GM21381 (cell line): Measurements from ENCODE around the gene MPHOSPH9.
"Not testable (repeated sequence)": the region's sequence is repeated elsewhere in the genome, so short reads cannot be mapped to it uniquely, and the experiment has no call there.

Source experiments
- ATAC-seq: cut with Tn5 transposase; IDR thresholded peaks from one replicate; pipeline ENCODE4 v1.9.1; 2021; ENCODE audit warnings: mild to moderate bottlenecking, moderate library complexity; ENCODE audit not compliant: unreplicated experiment

The MPHOSPH9 gene

DNA sequence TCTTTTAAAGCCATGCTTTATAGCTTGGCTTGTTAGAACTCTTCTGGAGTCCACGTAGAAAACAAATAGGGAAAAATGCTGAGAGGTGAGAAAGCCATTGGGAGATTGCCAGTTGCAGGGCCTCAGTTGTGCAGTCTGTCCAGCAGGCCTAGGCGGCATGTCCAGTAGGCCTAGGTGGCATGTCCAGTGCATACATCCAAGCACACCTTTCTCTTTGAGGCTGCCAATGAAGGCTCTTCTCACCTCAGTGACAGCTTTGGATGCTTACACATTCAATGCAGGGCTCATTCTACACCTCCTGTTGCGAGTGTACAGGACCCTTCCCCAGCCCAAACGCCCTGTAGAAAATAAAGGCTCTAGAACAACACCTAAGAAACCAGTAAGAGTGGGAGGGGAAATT is 25.7 kb upstream of the MPHOSPH9 start:
- ATAC-seq, result no peak

- ATAC-seq, result no peak
Measured at GRCh38 chr12:123254853-123255446, 22.0 kb upstream of the MPHOSPH9 start.

DNA sequence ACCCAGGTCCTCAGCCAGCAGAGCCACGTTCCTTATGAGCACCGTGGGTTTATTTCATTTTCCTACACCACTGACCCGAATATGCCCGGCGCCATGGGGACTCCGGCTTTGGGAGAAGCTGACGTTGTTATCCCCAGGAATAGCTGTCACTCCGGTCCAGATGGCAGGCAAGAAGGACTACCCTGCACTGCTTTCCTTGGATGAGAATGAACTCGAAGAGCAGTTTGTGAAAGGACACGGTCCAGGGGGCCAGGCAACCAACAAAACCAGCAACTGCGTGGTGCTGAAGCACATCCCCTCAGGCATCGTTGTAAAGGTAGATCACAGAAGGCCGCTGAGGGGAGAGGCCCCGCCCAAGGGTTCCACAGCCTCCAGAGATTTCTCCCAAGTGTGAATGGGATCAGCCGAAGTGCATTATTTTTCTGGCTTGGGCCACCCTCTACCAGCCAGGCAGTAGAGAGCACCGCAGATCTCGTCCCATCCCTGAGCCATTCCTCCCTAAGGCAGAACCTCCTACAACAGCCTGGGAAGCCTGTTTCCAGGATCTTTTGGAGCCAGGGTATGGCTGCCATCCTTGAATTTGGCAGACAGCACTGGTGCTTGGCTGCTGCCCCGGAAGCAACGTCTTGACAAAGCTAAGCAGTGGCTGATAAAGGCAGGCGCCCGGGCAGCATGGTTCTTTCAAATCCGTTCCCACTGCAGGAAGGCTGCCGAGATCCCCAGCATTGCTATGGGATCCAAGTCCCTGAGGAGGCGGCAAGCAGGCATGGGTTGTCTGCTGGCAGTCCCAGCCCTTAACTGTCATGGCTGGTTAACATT is 20.9 kb upstream of the MPHOSPH9 start:
- no peak for ATAC-seq

GRCh38 chr12:123252365-123252764 is 19.4 kb upstream of the MPHOSPH9 start:
- ATAC-seq, result not testable (repeated sequence)

DNA sequence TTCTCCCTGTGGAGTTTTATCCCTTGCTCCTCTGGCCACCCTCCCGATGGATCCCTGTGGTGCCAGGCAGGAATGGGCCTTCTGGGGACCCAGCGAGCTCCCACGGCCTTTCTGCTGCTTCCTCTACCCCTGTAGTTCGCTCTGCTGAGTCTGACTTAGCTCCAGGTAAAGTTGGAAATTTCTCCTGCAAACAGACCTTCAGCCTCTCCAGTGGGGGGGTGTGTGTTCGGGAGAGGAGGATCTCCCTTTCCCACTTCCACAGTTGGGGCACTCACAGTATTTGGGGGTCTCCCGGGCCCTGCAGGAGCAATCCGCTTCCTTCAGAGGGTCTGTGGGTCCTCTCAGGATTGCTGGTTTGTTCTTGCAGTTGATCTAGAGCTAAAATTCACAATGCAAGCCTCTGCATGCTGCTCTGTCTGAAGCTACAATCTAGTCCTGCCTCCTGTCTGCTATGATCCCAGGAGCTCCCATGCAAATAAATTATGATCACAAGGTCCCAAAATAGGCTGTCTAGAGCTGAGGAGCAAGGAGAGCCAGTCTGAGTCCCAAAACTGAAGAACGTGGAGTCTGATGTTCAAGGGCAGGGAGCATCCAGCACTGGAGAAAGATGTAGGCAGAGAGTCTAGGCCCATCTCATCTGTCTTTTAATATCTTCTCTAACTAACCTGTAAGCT is 18.6 kb upstream of the MPHOSPH9 start:
- ATAC-seq, result no peak

DNA sequence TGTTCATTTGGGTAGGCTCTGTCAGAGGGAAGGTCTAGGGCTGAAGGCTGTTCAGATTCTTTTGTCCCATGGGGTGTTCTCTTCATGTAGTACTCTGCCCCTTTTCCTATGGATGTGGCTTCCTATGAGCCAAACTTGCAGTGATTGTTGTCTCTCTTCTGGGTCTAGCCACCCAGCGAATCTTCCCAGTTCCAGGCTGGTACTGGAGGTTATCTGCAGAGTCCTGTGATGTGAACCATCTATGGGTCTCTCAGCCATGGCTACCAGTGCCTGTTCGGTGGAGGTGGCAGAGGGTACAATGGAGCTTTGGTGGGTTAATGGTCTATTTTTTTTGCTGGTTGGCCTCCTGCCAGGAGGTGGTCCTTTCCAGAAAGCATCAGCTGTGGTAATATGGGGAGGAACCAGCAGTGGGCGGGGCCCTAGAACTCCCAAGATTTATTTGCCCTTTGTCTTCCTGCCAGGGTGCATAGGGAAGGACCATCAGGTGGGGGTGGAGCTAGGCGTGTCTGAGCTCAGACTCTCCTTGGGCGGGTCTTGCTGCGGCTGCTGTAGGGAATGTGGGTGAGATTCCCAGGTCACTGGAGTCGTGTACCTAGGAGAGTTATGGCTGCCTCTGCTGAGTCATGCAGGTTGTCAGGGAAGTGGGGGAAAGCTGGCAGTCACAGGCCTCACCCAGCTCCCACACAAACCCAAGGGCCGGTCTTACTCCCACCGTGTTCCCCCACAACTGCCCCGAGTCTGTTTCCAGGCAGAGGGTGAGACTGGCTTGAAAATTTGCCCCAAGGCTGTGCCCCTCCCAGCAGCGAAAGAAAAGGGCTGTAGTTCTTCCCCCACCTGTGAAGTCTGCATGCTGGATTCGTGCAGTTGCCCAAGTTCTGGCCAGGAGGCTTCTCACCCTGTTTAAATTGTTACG is 17.8 kb upstream of the MPHOSPH9 start:
- ATAC-seq, result no peak

DNA sequence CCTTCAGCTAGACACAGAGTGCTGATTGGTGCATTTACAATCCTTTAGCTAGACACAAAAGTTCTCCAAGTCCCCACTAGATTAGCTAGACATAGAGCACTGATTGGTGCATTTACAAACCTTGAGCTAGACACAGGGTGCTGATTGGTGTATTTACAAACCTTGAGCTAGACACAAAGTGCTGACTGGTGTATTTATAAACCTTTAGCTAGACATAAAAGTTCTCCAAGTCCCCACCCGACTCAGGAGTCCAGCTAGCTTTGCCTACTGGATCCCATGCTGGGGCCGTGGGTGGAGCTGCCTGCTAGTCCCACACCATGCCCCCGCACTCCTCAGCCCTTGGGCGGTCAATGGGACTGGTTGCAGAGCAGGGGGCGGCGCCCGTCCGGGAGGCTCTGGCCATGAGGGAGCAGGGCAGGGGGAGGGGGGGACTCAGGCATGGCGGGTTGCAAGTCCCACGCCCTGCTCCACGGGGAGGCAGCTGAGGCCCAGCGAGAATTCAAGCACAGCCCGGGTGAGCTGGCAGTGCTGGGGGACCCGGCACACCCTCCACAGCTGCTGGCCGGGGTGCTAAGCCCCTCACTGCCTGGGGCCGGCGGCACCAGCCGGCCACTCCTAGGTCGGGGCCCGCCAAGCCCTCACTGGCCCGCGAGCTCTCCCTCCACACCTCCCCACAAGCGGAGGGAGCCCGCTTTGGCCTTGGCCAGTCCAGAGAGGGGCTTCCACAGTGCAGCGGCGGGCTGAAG is 16.2 kb upstream of the MPHOSPH9 start:
- ATAC-seq, result not testable (repeated sequence)

DNA sequence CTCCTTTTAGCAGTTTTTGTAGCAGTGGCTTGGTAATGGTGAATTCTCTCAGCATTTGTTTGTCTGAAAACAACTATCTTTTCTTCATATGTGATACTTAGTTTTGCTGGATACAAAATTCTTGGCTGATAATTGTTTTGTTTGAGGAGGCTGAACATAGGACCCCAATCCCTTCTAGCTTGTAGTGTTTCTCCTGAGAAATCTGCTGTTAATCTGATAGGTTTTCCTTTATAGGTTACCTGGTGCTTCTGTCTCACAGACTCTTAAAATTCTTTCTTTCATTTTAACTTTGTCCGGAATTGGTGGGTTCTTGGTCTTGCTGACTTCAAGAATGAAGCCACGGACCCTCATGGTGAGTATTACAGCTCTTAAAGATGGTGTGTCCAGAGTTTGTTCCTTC is 15.2 kb upstream of the MPHOSPH9 start:
- not testable (repeated sequence) for ATAC-seq

- ATAC-seq, result no peak
Measured at GRCh38 chr12:123245678-123246077, 12.7 kb upstream of the MPHOSPH9 start.

DNA sequence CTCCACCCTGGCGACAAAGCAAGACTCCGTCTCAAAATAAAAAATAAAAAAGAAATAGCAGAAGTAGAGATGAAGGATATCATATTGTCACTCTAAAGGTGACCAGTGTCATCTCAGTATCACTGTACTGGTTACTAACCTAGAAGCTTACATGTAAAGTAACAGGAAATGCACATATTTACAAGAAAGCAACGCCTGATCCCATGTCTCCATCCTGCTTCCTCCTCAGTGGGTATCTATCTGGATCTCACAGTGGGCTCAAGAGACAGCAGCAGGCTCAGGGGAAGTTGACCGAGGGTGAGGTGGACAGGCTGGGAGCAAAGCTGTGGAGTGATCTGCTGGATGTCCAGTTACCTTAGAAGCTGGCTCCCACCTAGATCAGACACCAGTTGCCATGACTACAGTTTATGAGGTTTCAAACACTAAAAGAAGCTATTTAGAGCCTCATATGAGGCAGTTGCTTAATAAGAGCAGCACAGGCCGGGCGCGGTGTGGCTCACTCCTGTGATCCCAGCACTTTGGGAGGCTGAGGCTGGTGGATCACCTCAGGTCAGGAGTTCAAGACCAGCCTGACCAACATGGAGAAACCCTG is 10.8 kb upstream of the MPHOSPH9 start:
- ATAC-seq, result no peak

GRCh38 chr12:123242116-123242904 is 9.4 kb upstream of the MPHOSPH9 start:
- ATAC-seq, result no peak

DNA sequence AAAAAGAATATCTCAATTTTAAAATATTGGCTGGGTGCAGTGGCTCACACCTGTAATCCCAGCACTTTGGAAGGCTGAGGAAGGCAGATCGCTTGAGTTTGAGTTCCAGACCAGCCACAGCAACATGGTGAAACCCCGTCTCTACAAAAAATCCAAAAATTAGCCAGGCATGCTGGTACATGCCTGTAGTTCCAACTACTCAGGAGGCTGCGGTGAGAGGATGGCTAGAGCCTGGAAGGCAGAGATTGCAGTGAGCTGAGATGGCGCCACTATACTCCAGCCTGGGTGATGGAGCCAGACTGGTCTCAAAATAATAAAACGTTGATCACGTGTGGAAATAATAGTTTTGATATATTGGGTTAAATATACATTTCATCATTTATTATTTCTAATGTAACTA is 6.0 kb upstream of the MPHOSPH9 start:
- ATAC-seq, result no peak

DNA sequence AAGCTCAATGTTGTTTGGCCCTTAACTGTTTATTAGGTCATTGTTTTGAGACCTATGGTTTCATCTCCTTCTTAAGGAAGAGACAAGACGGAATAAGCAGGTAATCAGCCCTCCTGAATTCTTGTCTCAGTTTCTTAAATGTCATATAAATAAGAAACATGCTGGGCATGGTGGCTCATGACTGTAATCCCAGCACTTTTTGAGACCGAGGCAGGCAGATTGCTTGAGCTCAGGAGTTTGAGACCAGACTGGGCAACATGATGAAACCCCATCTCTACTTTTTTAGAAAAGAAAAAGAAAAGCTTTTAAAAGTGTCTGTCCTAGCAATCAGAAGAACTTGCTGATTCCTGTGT is 5.4 kb upstream of the MPHOSPH9 start:
- no peak for ATAC-seq

DNA sequence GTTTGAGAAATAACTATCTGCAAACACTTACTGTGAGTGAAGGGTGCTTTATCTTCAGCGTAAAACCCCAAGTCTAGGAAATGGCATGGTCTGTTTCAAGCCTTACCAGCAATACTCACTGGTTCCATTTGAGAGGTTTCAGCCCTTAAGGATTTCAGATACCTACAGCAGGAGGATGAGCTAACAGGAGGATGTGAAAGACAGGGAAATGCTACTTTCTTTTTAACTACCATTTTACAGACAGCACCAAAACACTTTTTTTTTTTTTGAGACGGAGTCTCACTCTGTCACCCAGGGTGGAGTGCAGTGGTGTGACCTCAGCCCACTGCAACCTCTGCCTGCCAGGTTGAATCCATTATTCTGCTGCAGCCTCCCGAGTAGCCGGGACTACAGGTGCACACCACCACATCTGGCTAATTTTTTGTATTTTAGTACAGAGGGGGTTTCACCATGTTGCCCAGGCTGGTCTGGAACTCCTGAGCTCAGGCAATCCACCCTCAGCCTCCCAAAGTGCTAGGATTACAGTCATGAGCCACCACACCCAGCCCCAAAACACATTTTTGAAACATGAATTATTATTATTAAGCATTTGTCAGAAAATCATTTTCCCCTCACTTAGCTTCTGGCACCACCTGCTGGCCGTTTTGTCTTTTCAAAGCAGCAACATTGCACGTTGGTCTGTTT is 4.8 kb upstream of the MPHOSPH9 start:
- ATAC-seq, result no peak

DNA sequence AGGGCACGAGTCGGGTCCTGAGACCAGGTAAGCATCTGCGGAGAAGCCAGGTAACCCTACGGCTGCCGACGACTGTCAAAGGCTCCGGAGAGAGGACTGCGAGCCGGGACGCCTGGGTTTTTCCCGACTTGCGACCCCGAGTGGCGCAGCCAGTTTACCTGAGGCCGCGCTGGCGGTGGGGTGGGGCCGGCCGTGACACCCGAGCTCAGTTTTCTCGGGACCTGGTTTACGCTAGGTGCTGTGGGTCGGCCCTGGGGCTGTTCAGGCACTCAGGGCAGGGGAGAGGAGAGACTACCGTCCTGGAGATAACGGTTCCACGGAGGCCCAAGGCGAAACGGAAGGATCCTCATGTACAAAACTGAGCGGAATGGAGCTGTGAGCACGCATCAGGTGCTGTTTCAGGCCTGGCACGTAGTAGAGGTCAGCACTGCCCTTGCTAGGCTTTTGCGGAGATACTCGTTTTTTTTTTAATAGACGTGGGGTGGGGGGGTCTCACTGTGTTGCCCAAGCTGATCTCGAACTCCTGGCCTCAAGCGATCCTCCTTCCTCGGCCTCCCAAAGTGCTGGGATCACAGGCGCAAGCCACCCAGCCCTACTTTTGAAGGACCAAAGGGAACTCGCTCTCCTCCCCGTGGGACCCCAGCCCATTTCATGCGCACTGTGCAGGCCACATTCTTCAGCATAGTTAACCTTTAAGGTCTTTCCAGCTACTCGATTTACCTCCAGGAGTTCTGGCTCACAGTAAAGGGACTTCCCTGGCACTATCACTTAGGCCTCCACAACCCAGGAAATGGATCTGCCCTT is 766 bp upstream of the MPHOSPH9 start:
- ATAC-seq, result peak; percentile 8

GRCh38 chr12:123232472-123232806 is 502 bp downstream of the MPHOSPH9 start:
- peak; percentile 0 for ATAC-seq

GRCh38 chr12:123231931-123232330 is 1.0 kb downstream of the MPHOSPH9 start:
- no peak for ATAC-seq

GRCh38 chr12:123229051-123229450 is 3.9 kb downstream of the MPHOSPH9 start:
- no peak for ATAC-seq
